ENCODE measurements around the gene PXK.
A peak's percentile ranks its signal among the peaks of the same experiment; 100 is the strongest.

PXK gene

DNA sequence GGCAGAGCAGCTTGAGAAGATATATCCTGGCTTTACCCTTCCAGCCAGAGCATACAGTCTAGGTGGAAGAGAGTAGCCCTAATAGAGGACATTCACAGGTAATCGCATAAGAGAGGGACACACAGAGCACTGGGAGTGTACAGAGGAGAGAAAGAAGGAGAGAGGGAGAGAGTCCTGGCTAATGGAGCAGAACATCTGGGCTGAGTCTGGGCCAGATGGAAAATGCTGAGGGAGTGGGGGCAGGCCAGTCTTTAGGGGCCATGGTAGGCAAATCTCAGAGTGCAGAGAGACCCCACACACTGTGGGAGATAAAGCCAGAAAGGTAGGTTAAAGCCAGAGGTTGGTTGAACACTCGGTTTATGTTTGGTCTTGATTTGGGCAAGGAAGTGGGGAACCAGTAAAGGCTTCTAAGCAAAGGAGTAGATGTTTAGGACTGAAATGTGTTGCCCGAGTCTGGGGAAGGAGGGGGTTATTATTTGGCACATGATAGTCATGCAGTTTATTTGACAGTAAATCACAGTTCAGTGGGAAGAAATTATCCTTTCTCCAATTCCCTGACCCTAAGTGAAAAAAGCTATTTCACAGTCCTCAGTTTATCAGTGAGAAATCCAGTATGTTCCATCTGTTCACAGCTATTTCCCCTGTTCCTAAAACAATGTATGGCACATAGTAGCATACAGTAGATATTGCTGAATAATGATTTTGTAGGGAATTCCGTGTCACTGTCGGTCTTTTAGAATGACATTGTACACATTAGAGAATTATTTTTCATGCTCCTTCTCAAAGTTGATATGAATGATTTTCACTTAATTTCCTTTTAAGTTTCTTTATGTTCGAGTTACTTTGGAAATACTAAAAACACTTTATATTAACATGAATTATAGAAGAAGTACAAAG lies 55.2 kb downstream of the PXK start:
- Histone ChIP-seq H2AK5ac (ENCODE audit: low read length, severe bottlenecking) (peak overlapping the region; percentile 74), H2BK12ac (ENCODE audit: low read length in 2 of 2) (peak overlapping the region; percentile 91 to 93), H3K9me3 (ENCODE audit: control insufficient read depth, low read length) (no peaks in the 10 kb centered on the region), H2BK15ac (ENCODE audit: low read depth, poor library complexity, severe bottlenecking) (peak overlapping the region; percentile 98), H2BK120ac (ENCODE audit: low read depth, low read length) (peak overlapping the region; percentile 54), H3K27ac (ENCODE audit: low read length, poor library complexity, severe bottlenecking) (peak overlapping the region; percentile 8), H4K8ac (ENCODE audit: low read length) (peak overlapping the region; percentile 33), H3K36me3 (ENCODE audit: control insufficient read depth in 1 of 2, insufficient read depth in 2 of 2, low read depth in 1 of 2, low read length in 2 of 2) (peaks cover 3 to 15% of the 10 kb centered on the region in 2 experiments), H2AFZ (ENCODE audit: low read depth, low read length) (no peak overlapping the region), H3K23ac (ENCODE audit: low read length in 2 of 2) (peak overlapping the region in 1 of 2 experiments; percentile 94), H3K4me2 (ENCODE audit: low read length, poor library complexity, severe bottlenecking) (no peak overlapping the region), H2BK5ac (ENCODE audit: low read depth, low read length, poor library complexity, severe bottlenecking) (peak overlapping the region; percentile 3), H3K79me1 (replicated peaks; ENCODE audit: low read length, poor library complexity, severe bottlenecking) (peaks cover 4% of the 10 kb centered on the region), H3K4me3 (ENCODE audit: insufficient read depth in 1 of 2, low read depth in 1 of 2, low read length in 2 of 2) (peak overlapping the region in 1 of 2 experiments; percentile 12), H3K4ac (ENCODE audit: low read depth in 1 of 2, low read length in 2 of 2) (peak overlapping the region; percentile 82 to 94), H3K18ac (ENCODE audit: low read depth in 1 of 2, low read length in 2 of 2) (peak overlapping the region; percentile 92 to 96), H3K27me3 (ENCODE audit: control insufficient read depth in 1 of 2, insufficient read depth in 1 of 2, low read length in 2 of 2) (peaks cover 0 to 3% of the 10 kb centered on the region in 2 experiments), H3K14ac (ENCODE audit: low read length in 2 of 2) (no peak overlapping the region), H3K9ac (ENCODE audit: low read length) (peak overlapping the region; percentile 56), H4K91ac (ENCODE audit: low read length) (peak overlapping the region; percentile 96), H3K4me1 (ENCODE audit: control insufficient read depth, insufficient read depth, low read depth, low read length) (peaks cover 12% of the 10 kb centered on the region)
- peak; percentile 14 for DNase-seq
- 97% methylated on average over 3 of the region's 6 CpGs for WGBS

GRCh38 chr3:58388550-58389091 lies 55.9 kb downstream of the PXK start:
- no peak overlapping the region for H3K27ac ChIP-seq (ENCODE audit: low read length, poor library complexity, severe bottlenecking)
- H3K4ac ChIP-seq (ENCODE audit: low read depth in 1 of 2, low read length in 2 of 2), result no peak overlapping the region
- no peak overlapping the region for H2BK15ac ChIP-seq (ENCODE audit: low read depth, poor library complexity, severe bottlenecking)
- no peak overlapping the region for H3K23ac ChIP-seq (ENCODE audit: low read length in 2 of 2)
- no peak overlapping the region for H2BK12ac ChIP-seq (ENCODE audit: low read length in 2 of 2)
- peaks cover 0 to 3% of the 10 kb centered on the region in 2 experiments for H3K27me3 ChIP-seq (ENCODE audit: control insufficient read depth in 1 of 2, insufficient read depth in 1 of 2, low read length in 2 of 2)
- no peak overlapping the region for H2BK5ac ChIP-seq (ENCODE audit: low read depth, low read length, poor library complexity, severe bottlenecking)
- peak overlapping the region; percentile 56 for H3K9ac ChIP-seq (ENCODE audit: low read length)
- no peak overlapping the region for H2AFZ ChIP-seq (ENCODE audit: low read depth, low read length)
- H4K8ac ChIP-seq (ENCODE audit: low read length), result no peak overlapping the region
- no peak overlapping the region for H3K14ac ChIP-seq (ENCODE audit: low read length in 2 of 2)
- H2BK120ac ChIP-seq (ENCODE audit: low read depth, low read length), result no peak overlapping the region
- H3K4me1 ChIP-seq (ENCODE audit: control insufficient read depth, insufficient read depth, low read depth, low read length), result peaks cover 12% of the 10 kb centered on the region
- no peak overlapping the region for H2AK5ac ChIP-seq (ENCODE audit: low read length, severe bottlenecking)
- H4K91ac ChIP-seq (ENCODE audit: low read length), result no peak overlapping the region
- no peak overlapping the region for H3K4me2 ChIP-seq (ENCODE audit: low read length, poor library complexity, severe bottlenecking)
- peak; percentile 77 for DNase-seq
- peak overlapping the region in 1 of 2 experiments; percentile 12 for H3K4me3 ChIP-seq (ENCODE audit: insufficient read depth in 1 of 2, low read depth in 1 of 2, low read length in 2 of 2)
- H3K36me3 ChIP-seq (ENCODE audit: control insufficient read depth in 1 of 2, insufficient read depth in 2 of 2, low read depth in 1 of 2, low read length in 2 of 2), result peaks cover 3 to 15% of the 10 kb centered on the region in 2 experiments
- no peak overlapping the region for H3K18ac ChIP-seq (ENCODE audit: low read depth in 1 of 2, low read length in 2 of 2)
- H3K9me3 ChIP-seq (ENCODE audit: control insufficient read depth, low read length), result no peaks in the 10 kb centered on the region
- H3K79me1 ChIP-seq (replicated peaks; ENCODE audit: low read length, poor library complexity, severe bottlenecking), result peaks cover 4% of the 10 kb centered on the region

GRCh38 chr3:58391156-58391865 lies 58.6 kb downstream of the PXK start:
- Histone ChIP-seq H3K79me1 (replicated peaks; ENCODE audit: low read length, poor library complexity, severe bottlenecking) (no peaks in the 10 kb centered on the region), H3K4ac (ENCODE audit: low read depth in 1 of 2, low read length in 2 of 2) (no peak overlapping the region), H3K9me3 (ENCODE audit: control insufficient read depth, low read length) (no peaks in the 10 kb centered on the region), H2BK5ac (ENCODE audit: low read depth, low read length, poor library complexity, severe bottlenecking) (no peak overlapping the region), H3K23ac (ENCODE audit: low read length in 2 of 2) (no peak overlapping the region), H4K8ac (ENCODE audit: low read length) (no peak overlapping the region), H3K27me3 (ENCODE audit: control insufficient read depth in 1 of 2, insufficient read depth in 1 of 2, low read length in 2 of 2) (no peaks in the 10 kb centered on the region), H3K18ac (ENCODE audit: low read depth in 1 of 2, low read length in 2 of 2) (no peak overlapping the region), H3K14ac (ENCODE audit: low read length in 2 of 2) (no peak overlapping the region), H2BK12ac (ENCODE audit: low read length in 2 of 2) (no peak overlapping the region), H2AK5ac (ENCODE audit: low read length, severe bottlenecking) (no peak overlapping the region), H2BK15ac (ENCODE audit: low read depth, poor library complexity, severe bottlenecking) (no peak overlapping the region), H3K4me3 (ENCODE audit: insufficient read depth in 1 of 2, low read depth in 1 of 2, low read length in 2 of 2) (no peak overlapping the region), H2BK120ac (ENCODE audit: low read depth, low read length) (no peak overlapping the region), H4K91ac (ENCODE audit: low read length) (no peak overlapping the region), H3K4me2 (ENCODE audit: low read length, poor library complexity, severe bottlenecking) (no peak overlapping the region), H3K4me1 (ENCODE audit: control insufficient read depth, insufficient read depth, low read depth, low read length) (peaks cover 8% of the 10 kb centered on the region), H3K9ac (ENCODE audit: low read length) (peak overlapping the region; percentile 7), H2AFZ (ENCODE audit: low read depth, low read length) (no peak overlapping the region), H3K36me3 (ENCODE audit: control insufficient read depth in 1 of 2, insufficient read depth in 2 of 2, low read depth in 1 of 2, low read length in 2 of 2) (peaks cover 0 to 33% of the 10 kb centered on the region in 2 experiments), H3K27ac (ENCODE audit: low read length, poor library complexity, severe bottlenecking) (no peak overlapping the region)
- WGBS, result 79% methylated on average over 3 of the region's 3 CpGs
- peak; percentile 54 for DNase-seq

- 25% methylated on average over 2 of the region's 3 CpGs for WGBS
- no peak overlapping the region for H3K4ac ChIP-seq (ENCODE audit: low read depth in 1 of 2, low read length in 2 of 2)
These were observed 59.5 kb downstream of the PXK start for GRCh38 chr3:58392181-58392580.

More at GRCh38 chr3:58392181-58392580, 59.5 kb downstream of the PXK start:
- Histone ChIP-seq H2BK5ac (ENCODE audit: low read depth, low read length, poor library complexity, severe bottlenecking) (no peak overlapping the region), H3K14ac (ENCODE audit: low read length in 2 of 2) (no peak overlapping the region), H2AFZ (ENCODE audit: low read depth, low read length) (no peak overlapping the region), H3K9ac (ENCODE audit: low read length) (no peak overlapping the region), H3K4me3 (ENCODE audit: insufficient read depth in 1 of 2, low read depth in 1 of 2, low read length in 2 of 2) (no peak overlapping the region), H3K79me1 (replicated peaks; ENCODE audit: low read length, poor library complexity, severe bottlenecking) (no peaks in the 10 kb centered on the region), H2BK120ac (ENCODE audit: low read depth, low read length) (peak overlapping the region; percentile 38), H3K9me3 (ENCODE audit: control insufficient read depth, low read length) (no peaks in the 10 kb centered on the region), H3K4me1 (ENCODE audit: control insufficient read depth, insufficient read depth, low read depth, low read length) (peaks cover 5% of the 10 kb centered on the region), H3K4me2 (ENCODE audit: low read length, poor library complexity, severe bottlenecking) (no peak overlapping the region), H3K27ac (ENCODE audit: low read length, poor library complexity, severe bottlenecking) (no peak overlapping the region), H3K18ac (ENCODE audit: low read depth in 1 of 2, low read length in 2 of 2) (no peak overlapping the region), H3K27me3 (ENCODE audit: control insufficient read depth in 1 of 2, insufficient read depth in 1 of 2, low read length in 2 of 2) (no peaks in the 10 kb centered on the region), H3K23ac (ENCODE audit: low read length in 2 of 2) (no peak overlapping the region), H2BK12ac (ENCODE audit: low read length in 2 of 2) (no peak overlapping the region), H3K36me3 (ENCODE audit: control insufficient read depth in 1 of 2, insufficient read depth in 2 of 2, low read depth in 1 of 2, low read length in 2 of 2) (peaks cover 3 to 42% of the 10 kb centered on the region in 2 experiments), H4K8ac (ENCODE audit: low read length) (no peak overlapping the region), H2BK15ac (ENCODE audit: low read depth, poor library complexity, severe bottlenecking) (no peak overlapping the region), H4K91ac (ENCODE audit: low read length) (no peak overlapping the region), H2AK5ac (ENCODE audit: low read length, severe bottlenecking) (no peak overlapping the region)
- DNase-seq, result peak; percentile 34

Measured in mesenchymal stem cell (in vitro differentiated cells and primary cell).